Neural crest cell (in vitro differentiated cells): ENCODE data around the gene OTUB1. TPM values are rescaled to one million over a fixed set of nuclear protein-coding genes. Genes with fewer than 3 reads are reported as not detected.

Experiments used
- DNase-seq: peaks from one replicate; pipeline ENCODE4 v3.0.0; 2021; ENCODE audit warnings: low read depth, mixed read lengths, low spot score
- H3K27ac Mint-ChIP-seq: one replicate; pipeline ENCODE4 v1.8.0; 2021; ENCODE audit warnings: mild to moderate bottlenecking, mixed read lengths; ENCODE audit not compliant: unreplicated experiment
- H3K27me3 Mint-ChIP-seq: 2 replicates; pipeline ENCODE4 v1.8.0; 2021; ENCODE audit warnings: low read depth, mild to moderate bottlenecking, mixed read lengths
- H3K36me3 Mint-ChIP-seq: 2 replicates; pipeline ENCODE4 v1.8.0; 2021; ENCODE audit warnings: low read depth, mild to moderate bottlenecking, mixed read lengths
- H3K4me1 Mint-ChIP-seq: 2 replicates; pipeline ENCODE4 v1.8.0; 2021; ENCODE audit warnings: mixed read lengths
- H3K4me3 Mint-ChIP-seq: one replicate; pipeline ENCODE4 v1.8.0; 2021; ENCODE audit warnings: mild to moderate bottlenecking, mixed read lengths
- H3K9me3 Mint-ChIP-seq: 2 replicates; pipeline ENCODE4 v1.8.0; 2021; ENCODE audit warnings: mixed read lengths
- total RNA-seq: library from RNA; stranded (reverse); gene quantifications from 2 replicates; pipeline ENCODE4 v1.2.1, GENCODE V29; 2021
- TF ChIP-seq, protein P1 (sequence below): fragments of 200-600 bp; sonication (generic); conservative IDR thresholded peaks from 2 replicates; pipeline ENCODE4 v1.5.0; 2021; ENCODE audit warnings: antibody characterized with exemption, mild to moderate bottlenecking

The OTUB1 gene
- total RNA-seq, 1 donor from 2014 or later, result 124 TPM

DNA sequence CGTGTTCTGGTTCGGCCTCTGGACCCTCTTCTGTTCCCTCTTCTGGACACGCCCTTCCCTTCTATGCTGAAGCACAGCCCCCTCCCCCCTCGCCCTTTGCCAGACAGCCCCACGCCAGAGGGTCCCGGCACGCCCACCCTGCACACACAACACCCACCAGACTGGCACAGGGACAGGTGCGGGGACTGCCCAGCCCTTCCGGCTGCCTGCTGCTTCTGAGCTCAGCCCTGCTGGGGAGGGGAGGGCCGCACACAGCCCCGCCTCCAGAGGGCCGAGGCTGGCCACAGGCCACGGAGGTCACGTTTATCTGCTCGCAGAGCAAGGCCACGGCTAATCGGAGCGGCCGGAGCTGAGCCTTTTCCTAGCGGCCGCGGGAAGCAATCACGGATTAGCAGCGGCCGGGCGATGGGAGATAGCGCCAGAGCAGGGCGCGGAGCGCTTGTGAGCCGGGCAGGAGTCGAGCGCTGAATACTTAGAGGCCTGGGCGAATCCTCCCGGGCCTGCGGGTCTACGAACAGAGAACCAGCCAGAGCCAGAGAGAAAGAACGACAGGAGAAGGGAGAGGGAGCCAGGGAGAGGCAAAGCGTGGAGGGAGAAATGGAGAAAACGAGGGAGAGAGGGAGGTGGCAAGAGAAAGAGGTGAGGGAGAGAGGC, 21.5 kb downstream of the OTUB1 start:
- Mint-ChIP-seq H3K9me3 (no peaks in the 10 kb centered on the region), H3K27me3 (peaks cover 39% of the 10 kb centered on the region), H3K4me1 (peaks cover 24% of the 10 kb centered on the region), H3K27ac (no peak overlapping the region), H3K4me3 (peak overlapping the region; percentile 1), H3K36me3 (no peaks in the 10 kb centered on the region)
- TF ChIP-seq, protein P1, sequence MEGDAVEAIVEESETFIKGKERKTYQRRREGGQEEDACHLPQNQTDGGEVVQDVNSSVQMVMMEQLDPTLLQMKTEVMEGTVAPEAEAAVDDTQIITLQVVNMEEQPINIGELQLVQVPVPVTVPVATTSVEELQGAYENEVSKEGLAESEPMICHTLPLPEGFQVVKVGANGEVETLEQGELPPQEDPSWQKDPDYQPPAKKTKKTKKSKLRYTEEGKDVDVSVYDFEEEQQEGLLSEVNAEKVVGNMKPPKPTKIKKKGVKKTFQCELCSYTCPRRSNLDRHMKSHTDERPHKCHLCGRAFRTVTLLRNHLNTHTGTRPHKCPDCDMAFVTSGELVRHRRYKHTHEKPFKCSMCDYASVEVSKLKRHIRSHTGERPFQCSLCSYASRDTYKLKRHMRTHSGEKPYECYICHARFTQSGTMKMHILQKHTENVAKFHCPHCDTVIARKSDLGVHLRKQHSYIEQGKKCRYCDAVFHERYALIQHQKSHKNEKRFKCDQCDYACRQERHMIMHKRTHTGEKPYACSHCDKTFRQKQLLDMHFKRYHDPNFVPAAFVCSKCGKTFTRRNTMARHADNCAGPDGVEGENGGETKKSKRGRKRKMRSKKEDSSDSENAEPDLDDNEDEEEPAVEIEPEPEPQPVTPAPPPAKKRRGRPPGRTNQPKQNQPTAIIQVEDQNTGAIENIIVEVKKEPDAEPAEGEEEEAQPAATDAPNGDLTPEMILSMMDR, result peak; percentile 56
- DNase-seq, result peak; percentile 60

DNA sequence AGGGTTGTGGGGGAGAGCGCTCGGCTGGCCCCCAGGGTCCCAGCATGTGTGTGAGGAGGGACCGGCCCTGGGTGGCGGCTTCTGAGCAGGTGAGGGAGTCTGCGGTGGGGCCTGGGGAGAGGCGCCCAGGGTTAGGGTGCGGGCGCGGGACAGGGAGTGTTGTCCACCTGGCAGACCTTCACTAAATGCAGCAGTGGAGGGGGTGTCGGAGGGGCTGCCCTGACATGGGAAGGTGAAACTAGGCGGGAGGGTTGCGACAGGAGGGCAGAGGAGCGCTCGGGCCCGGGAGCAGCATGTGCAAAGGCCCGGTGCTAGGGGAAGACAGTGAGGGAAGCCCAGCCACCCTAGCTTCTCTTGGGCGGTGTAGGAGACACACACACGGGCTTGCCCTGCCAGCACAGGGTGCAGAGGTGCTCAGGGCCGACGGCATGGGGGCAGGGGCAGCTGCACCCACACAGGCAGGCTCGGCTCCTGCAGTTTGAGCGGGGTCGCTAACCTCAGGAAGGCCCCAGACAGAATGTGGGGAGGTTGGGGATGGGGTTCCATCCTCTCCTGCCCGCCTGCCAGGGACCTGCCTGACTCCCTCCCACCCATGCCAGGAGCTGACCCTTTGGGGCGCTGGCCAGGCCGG, 22.2 kb downstream of the OTUB1 start:
- Mint-ChIP-seq H3K27ac (no peak overlapping the region), H3K4me3 (peak overlapping the region; percentile 1), H3K27me3 (peaks cover 36% of the 10 kb centered on the region)

DNA sequence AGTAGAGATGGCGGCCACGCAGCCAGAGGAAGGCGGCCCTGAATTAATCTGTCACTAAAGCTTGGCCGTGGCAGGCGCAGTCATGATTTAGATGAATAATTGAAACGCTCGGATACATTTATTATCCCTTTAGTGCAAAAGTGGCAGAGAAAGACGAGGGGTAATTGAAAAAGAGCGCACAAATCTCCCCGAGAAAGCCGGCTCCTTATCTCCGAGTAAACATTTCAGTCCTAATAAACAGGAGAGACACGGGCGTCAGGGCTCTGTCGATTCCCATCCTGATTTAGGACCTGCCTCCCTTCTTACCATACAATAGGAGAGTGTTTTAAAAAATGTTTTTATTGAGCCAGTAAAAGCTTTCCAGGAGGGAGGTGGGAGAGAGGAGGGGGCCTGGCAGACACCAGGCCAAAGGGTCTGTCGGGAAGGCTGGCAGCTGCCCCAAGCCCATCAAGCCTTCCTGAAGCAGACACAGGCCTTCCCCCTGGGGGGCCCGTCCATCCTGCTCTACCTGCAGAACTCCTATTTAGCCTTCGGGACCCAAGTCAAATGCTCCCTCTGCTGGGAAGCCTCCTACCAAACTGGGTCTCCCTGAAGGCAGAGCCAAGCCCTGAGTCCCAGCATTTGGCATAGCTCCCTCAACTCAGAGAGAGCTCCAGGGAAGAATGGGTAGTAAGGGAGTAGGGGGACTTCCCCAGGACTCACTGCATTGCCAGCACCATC, 22.8 kb downstream of the OTUB1 start:
- no peaks in the 10 kb centered on the region for H3K36me3 Mint-ChIP-seq
- DNase-seq, result no peak
- TF ChIP-seq, protein P1, result no peak
- H3K9me3 Mint-ChIP-seq, result no peaks in the 10 kb centered on the region
- peaks cover 31% of the 10 kb centered on the region for H3K27me3 Mint-ChIP-seq
- H3K27ac Mint-ChIP-seq, result no peak overlapping the region
- peaks cover 25% of the 10 kb centered on the region for H3K4me1 Mint-ChIP-seq
- peak overlapping the region; percentile 44 for H3K4me3 Mint-ChIP-seq

More for the DNA sequence above, 22.2 kb downstream of the OTUB1 start:
- peaks cover 25% of the 10 kb centered on the region for H3K4me1 Mint-ChIP-seq
- no peak for DNase-seq
- no peaks in the 10 kb centered on the region for H3K36me3 Mint-ChIP-seq
- TF ChIP-seq, protein P1, result no peak
- no peaks in the 10 kb centered on the region for H3K9me3 Mint-ChIP-seq

DNA sequence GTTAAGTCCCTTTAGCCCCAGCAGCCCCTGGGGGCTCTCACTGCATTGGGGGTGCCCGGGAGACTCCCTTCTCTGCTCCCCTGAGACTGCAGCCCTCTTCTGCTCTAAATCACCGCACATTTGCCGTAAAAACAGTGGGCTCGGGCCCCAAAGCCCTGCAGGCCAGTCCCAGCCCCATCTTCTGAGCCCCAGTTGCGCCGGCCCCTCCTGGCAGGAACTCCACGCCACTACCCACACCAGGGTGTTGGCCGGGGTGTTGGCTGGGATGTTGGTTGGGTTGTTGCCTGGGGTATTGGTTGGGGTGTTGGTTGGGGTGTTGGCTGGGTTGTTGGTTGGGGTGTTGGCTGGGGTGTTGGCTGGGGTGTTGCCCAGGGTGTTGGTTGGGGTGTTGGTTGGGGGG, 23.5 kb downstream of the OTUB1 start:
- Mint-ChIP-seq H3K27ac (no peak overlapping the region), H3K9me3 (no peaks in the 10 kb centered on the region), H3K4me1 (peaks cover 29% of the 10 kb centered on the region), H3K27me3 (peaks cover 29% of the 10 kb centered on the region), H3K4me3 (no peak overlapping the region), H3K36me3 (no peaks in the 10 kb centered on the region)
- TF ChIP-seq, protein P1, result no peak
- DNase-seq, result no peak

DNA sequence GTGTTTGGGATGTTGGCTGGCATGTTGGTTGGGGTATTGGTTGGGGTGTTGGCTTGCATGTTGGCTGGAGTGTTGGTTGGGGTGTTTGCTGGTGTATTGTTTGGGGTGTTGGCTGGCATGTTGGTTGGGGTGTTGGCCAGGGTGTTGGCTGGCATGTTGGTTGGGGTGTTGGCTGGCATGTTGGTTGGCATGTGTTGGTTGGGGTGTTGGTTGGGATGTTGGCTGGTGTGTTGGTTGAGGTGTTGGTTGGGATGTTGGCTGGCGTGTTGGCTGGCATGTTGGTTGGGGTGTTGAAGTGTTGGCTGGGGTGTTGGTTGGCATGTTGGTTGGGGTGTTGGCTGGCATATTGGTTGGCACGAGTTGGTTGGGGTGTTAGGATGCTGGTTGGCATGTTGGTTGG, 24.5 kb downstream of the OTUB1 start:
- no peak for DNase-seq
- Mint-ChIP-seq H3K36me3 (no peaks in the 10 kb centered on the region), H3K4me1 (peaks cover 35% of the 10 kb centered on the region), H3K9me3 (no peaks in the 10 kb centered on the region), H3K4me3 (no peak overlapping the region), H3K27me3 (peaks cover 29% of the 10 kb centered on the region), H3K27ac (no peak overlapping the region)
- TF ChIP-seq, protein P1, result no peak
